ENCODE measurements around the gene CEL. TPM values are rescaled to one million over a fixed set of nuclear protein-coding genes. Genes with fewer than 3 reads are reported as not detected.
"Not testable (repeated sequence)": the region's sequence is repeated elsewhere in the genome, so short reads cannot be mapped to it uniquely, and the experiment has no call there.

Gene CEL
- total RNA-seq, 2 donors from 2014 or later: 0.61 to 16.6 TPM

DNA sequence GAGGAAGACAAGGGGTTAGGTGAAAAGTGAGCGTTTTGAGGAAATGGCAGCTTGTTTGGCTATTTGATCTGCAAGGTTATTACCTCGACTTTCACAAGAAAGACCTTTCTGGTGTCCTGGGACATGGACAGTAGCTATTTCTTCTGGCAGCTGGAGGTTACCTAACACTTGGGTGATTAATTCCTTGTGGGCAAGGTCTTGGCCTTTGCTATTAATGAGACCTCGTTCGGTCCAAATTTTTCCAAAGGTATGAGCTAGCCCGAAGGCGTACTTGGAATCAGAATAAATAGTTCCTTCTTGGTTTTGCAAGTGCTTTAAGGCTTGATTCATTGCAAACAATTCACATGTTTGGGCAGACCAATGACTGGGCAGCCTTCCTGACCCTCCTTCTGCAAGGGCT, 26.1 kb upstream of the CEL start:
- Histone ChIP-seq H3K36me3 (no peaks in the 10 kb centered on the region), H3K9ac (ENCODE audit: low read depth in 2 of 2, low read length in 2 of 2) (no peak overlapping the region), H3K27me3 (no peaks in the 10 kb centered on the region), H3K27ac (no peak overlapping the region), H3K9me3 (no peaks in the 10 kb centered on the region), H3K4me1 (peaks cover 9% of the 10 kb centered on the region), H3K4me3 (no peak overlapping the region)
- TF ChIP-seq, protein P1, sequence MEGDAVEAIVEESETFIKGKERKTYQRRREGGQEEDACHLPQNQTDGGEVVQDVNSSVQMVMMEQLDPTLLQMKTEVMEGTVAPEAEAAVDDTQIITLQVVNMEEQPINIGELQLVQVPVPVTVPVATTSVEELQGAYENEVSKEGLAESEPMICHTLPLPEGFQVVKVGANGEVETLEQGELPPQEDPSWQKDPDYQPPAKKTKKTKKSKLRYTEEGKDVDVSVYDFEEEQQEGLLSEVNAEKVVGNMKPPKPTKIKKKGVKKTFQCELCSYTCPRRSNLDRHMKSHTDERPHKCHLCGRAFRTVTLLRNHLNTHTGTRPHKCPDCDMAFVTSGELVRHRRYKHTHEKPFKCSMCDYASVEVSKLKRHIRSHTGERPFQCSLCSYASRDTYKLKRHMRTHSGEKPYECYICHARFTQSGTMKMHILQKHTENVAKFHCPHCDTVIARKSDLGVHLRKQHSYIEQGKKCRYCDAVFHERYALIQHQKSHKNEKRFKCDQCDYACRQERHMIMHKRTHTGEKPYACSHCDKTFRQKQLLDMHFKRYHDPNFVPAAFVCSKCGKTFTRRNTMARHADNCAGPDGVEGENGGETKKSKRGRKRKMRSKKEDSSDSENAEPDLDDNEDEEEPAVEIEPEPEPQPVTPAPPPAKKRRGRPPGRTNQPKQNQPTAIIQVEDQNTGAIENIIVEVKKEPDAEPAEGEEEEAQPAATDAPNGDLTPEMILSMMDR (IDR thresholded peaks at IDR 0.05): no peak
- no peak for DNase-seq
- intact Hi-C loops (cut with DNase I): no loop called here

DNA sequence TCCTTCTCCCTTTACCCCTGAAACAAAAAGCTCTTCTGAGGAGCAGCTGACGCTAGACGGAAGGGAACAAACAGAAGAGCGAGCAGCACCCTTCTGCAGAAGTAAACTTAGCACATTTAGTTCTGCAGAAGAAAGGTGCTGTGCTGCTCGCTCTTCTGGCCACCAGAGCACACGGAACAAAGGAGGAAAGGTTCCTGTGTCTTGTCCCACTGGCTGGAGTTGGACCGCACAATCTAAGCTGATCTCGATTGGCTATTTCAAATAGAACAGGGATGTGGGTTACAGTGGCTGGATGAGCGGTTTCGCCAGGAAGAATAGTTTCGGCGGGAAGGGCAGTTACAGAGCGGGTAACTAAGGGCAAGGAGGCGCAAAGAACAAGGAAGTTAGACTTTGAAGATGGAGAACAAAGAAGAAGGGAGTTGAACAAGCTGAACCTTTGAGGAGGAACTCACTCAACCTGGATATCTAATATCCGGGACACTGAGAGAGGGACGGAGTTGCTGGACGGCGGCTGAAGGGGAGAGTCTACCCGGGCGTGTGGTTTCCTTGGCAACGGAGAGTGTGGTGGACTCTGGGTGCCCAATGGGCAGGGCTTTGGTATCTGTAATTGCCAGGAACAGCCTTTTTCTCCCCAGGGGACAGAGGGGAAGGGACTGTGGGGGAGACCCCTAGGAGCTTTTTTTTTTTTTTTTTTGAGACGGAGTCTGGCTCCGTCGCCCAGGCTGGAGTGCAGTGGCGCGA, 23.8 kb upstream of the CEL start:
- intact Hi-C loops (cut with DNase I): no loop called here
- no peaks in the 10 kb centered on the region for H3K27me3 ChIP-seq
- TF ChIP-seq, protein P1 (IDR thresholded peaks at IDR 0.05): no peak
- no peak for DNase-seq
- H3K9ac ChIP-seq (ENCODE audit: low read depth in 2 of 2, low read length in 2 of 2): no peak overlapping the region
- H3K27ac ChIP-seq: no peak overlapping the region
- H3K4me3 ChIP-seq: no peak overlapping the region
- no peaks in the 10 kb centered on the region for H3K4me1 ChIP-seq
- H3K9me3 ChIP-seq: no peaks in the 10 kb centered on the region
- H3K36me3 ChIP-seq: peaks cover 4% of the 10 kb centered on the region

DNA sequence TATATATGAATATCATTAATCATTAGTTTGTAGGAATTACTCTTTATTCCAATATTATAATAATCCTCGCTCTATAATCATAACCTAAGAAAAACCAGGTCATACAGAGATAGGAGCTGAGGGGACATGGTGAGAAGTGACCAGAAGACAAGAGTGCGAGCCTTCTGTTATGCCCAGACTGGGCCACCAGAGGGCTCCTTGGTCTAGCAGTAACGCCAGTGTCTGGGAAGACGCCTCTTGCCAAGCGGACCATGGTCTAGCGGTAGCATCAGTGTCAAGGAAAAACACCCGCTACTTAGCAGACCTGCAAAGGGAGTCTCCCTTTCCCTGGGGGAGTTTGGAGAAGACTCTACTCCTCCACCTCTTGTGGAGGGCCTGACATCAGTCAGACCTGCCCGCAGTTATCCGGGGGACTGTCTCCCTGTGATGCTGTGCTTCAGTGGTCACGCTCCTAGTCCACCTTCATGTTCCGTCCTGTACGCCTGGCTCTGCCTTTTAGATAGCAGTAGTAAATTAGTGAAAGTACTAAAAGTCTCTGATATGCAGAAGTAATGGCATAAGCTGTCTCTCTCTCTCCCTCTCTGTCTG, 20.8 kb upstream of the CEL start:
- H3K4me1 ChIP-seq; H3K9ac ChIP-seq (ENCODE audit: low read depth in 2 of 2, low read length in 2 of 2); H3K36me3 ChIP-seq; H3K27ac ChIP-seq; H3K4me3 ChIP-seq; H3K9me3 ChIP-seq; H3K27me3 ChIP-seq: not testable (repeated sequence)
- TF ChIP-seq, protein P1 (IDR thresholded peaks at IDR 0.05): peak; percentile 51
- DNase-seq: peak; percentile 57
- intact Hi-C loops (cut with DNase I): loop anchor here (10.0 kb wide), 1 partner anchor 64 kb away; no protein-coding TSS in a partner anchor

DNA sequence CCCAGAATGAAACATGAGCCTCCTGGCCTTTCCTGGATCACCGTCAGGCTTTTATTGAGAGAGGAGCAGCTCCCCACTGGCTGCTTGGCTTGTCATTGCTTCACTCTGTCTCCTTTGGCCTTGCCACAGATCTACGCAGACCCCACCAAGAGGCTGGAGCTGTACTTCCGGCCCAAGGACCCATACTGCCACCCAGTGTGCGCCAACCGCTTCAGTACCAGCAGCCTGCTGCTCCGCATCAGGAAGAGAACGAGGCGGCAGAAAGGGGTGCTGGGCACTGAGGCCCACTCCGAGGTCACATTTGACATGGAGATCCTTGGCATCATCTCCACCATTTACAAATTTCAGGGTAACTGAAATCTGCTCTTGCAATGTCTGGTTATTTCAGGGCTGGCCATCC, 19.8 kb upstream of the CEL start:
- no peaks in the 10 kb centered on the region for H3K4me1 ChIP-seq
- H3K36me3 ChIP-seq: peaks cover 4% of the 10 kb centered on the region
- TF ChIP-seq, protein P1 (IDR thresholded peaks at IDR 0.05): no peak
- no peak overlapping the region for H3K9ac ChIP-seq (ENCODE audit: low read depth in 2 of 2, low read length in 2 of 2)
- H3K4me3 ChIP-seq: no peak overlapping the region
- DNase-seq: no peak
- intact Hi-C loops (cut with DNase I): loop anchor here (10.0 kb wide), 1 partner anchor 63 kb away; no protein-coding TSS in a partner anchor
- H3K9me3 ChIP-seq: no peaks in the 10 kb centered on the region
- H3K27ac ChIP-seq: no peak overlapping the region
- H3K27me3 ChIP-seq: no peaks in the 10 kb centered on the region

DNA sequence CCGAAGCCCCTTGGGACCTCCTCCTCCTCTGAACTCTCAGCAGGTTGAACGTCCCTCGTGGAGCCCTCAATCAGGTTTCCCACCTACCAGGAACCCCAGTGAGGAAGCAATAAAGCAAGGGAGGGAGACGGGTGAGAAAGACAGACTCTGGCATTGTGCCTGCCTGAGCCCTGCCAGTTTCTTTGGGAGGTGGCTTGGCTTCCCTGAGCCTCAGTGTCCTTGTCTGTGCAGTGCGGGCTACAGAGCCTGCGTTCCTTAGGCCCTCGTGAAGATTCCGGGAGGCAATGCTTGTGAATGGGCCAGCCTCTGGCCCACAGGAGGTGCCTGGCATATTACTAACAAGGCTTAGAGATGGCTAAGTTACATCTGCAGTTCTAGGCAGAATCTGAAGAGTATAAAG, 19.1 kb upstream of the CEL start:
- no peak for DNase-seq
- no peaks in the 10 kb centered on the region for H3K4me1 ChIP-seq
- TF ChIP-seq, protein P1 (IDR thresholded peaks at IDR 0.05): no peak
- H3K36me3 ChIP-seq: peaks cover 4% of the 10 kb centered on the region
- no peak overlapping the region for H3K9ac ChIP-seq (ENCODE audit: low read depth in 2 of 2, low read length in 2 of 2)
- intact Hi-C loops (cut with DNase I): loop anchor here (10.0 kb wide), 1 partner anchor 62 kb away; no protein-coding TSS in a partner anchor
- H3K9me3 ChIP-seq: no peaks in the 10 kb centered on the region
- no peaks in the 10 kb centered on the region for H3K27me3 ChIP-seq
- no peak overlapping the region for H3K27ac ChIP-seq
- no peak overlapping the region for H3K4me3 ChIP-seq

Data from colonic mucosa (tissue), 4 donors.